Kidney epithelial cell (primary cell): ENCODE data around the gene OR2V2. TPM values are rescaled to one million over a fixed set of nuclear protein-coding genes. Genes with fewer than 3 reads are reported as not detected.
A peak's percentile ranks its signal among the peaks of the same experiment; 100 is the strongest.

ENCODE experiments used
- DNase-seq: peaks from one replicate; pipeline ENCODE4 v3.0.0-alpha.2; 2010; ENCODE audit warnings: low read depth
- H3K27me3 ChIP-seq: 2 replicates; pipeline ENCODE4 v1.6.0; 2011; ENCODE audit warnings: low read length; ENCODE audit not compliant: control insufficient read depth, insufficient read depth
- H3K36me3 ChIP-seq: 2 replicates; pipeline ENCODE4 v1.5.1; 2011; ENCODE audit warnings: low read length; ENCODE audit not compliant: control insufficient read depth, insufficient read depth
- H3K4me3 ChIP-seq: 2 replicates; pipeline ENCODE4 v1.5.1; 2011; ENCODE audit warnings: low read depth, mild to moderate bottlenecking, control low read depth, low read length
- total RNA-seq: library from RNA; depleted of rRNA; stranded (reverse); fragments of >200 nt; gene quantifications from 2 replicates; pipeline ENCODE4 v1.2.3, GENCODE V29; 2015
- TF ChIP-seq, protein P1 (sequence below): IDR thresholded peaks from 2 replicates; pipeline ENCODE4 v1.5.1; 2011; ENCODE audit warnings: mild to moderate bottlenecking, moderate library complexity, low read length, control low read depth, inconsistent platforms; ENCODE audit not compliant: insufficient read depth, poor library complexity, severe bottlenecking

The OR2V2 gene
- total RNA-seq, 1 donor from 2014 or later = not detected

DNA sequence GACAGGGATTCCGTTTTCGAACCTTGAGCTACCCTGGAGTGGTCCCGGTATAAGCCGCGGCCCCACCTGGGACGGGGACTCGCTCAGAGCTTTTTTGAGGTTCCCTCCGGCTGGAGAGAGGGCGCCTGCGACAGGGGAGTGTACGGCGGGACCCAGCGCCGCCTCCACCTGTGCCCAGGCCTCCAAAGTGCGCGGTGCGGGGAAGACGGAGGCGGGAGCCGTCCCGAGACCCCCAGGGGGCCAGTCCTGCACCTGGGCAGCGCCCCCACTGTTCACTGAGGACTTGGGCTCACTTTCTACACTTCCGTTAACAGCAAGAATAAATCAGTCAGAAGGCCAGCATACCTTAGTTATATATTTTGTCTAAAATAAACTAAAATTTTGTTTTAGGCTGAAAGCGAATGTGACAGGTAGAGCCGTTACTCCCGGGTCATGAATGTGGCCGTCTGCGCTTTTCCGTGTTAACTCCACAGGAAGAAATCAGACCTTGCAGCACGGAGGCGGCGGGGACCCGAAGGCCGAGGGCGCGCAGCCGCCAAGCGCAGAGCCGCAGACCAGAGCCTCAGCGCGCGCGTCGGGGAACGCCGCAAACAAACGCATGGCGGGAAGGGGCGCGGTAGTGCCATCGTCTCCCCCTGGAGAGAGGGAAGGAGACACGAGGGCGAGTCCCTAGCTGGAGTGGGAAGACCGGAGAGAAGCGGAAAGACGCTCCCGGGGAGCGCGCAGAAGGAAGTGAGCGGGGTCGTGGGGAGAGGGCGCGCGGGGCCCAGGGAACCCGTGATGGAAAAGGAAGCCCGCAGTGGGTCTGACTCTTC, 43.5 kb downstream of the OR2V2 start:
- Histone ChIP-seq H3K4me3 (peak overlapping the region; percentile 71), H3K27me3 (no peaks in the 10 kb centered on the region), H3K36me3 (no peaks in the 10 kb centered on the region)
- TF ChIP-seq, protein P1, sequence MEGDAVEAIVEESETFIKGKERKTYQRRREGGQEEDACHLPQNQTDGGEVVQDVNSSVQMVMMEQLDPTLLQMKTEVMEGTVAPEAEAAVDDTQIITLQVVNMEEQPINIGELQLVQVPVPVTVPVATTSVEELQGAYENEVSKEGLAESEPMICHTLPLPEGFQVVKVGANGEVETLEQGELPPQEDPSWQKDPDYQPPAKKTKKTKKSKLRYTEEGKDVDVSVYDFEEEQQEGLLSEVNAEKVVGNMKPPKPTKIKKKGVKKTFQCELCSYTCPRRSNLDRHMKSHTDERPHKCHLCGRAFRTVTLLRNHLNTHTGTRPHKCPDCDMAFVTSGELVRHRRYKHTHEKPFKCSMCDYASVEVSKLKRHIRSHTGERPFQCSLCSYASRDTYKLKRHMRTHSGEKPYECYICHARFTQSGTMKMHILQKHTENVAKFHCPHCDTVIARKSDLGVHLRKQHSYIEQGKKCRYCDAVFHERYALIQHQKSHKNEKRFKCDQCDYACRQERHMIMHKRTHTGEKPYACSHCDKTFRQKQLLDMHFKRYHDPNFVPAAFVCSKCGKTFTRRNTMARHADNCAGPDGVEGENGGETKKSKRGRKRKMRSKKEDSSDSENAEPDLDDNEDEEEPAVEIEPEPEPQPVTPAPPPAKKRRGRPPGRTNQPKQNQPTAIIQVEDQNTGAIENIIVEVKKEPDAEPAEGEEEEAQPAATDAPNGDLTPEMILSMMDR = peak; percentile 37
- DNase-seq = no peak

DNA sequence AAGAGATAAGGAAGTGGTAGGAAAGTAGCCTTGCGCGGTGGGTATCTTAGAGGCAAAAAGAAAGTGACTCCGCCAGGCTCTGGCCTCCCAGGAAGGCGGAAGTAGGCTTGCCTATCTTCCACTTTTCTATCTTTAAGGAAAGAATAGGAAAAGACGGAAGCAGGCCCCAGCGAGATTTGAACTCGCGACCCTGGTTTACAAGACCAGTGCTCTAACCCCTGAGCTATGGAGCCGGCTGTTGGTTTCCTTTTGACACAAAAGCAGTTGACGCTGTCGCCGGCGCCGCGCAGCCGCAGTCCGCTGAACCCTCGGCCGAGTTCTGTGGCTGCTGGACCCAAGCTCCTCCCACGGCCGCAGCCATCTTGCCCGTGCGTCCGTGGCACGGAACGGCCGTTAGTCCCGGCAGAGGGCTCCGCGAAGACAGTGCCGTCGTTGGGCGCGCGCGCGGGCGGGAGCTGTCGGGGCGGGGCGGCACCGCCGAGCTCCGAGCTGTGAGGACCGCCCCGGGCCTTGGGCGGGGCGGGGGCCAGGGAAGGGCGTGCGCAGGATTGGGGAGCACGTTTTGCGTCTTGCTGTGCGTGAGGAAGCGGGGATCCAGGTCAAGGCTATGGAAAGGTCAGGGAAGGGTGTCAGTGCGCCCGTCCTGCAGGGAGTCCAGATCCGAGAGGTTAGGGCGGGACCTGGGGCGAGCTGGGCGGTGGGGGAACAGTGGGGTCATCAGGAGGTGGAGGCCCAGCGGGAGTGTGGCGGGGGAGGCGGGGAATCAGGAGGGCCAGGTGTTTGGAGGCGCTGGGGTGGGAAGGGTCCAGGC, 44.3 kb downstream of the OR2V2 start:
- DNase-seq = no peak
- TF ChIP-seq, protein P1 = no peak
- H3K4me3 ChIP-seq = peak overlapping the region; percentile 81
- H3K27me3 ChIP-seq = no peaks in the 10 kb centered on the region
- no peaks in the 10 kb centered on the region for H3K36me3 ChIP-seq

DNA sequence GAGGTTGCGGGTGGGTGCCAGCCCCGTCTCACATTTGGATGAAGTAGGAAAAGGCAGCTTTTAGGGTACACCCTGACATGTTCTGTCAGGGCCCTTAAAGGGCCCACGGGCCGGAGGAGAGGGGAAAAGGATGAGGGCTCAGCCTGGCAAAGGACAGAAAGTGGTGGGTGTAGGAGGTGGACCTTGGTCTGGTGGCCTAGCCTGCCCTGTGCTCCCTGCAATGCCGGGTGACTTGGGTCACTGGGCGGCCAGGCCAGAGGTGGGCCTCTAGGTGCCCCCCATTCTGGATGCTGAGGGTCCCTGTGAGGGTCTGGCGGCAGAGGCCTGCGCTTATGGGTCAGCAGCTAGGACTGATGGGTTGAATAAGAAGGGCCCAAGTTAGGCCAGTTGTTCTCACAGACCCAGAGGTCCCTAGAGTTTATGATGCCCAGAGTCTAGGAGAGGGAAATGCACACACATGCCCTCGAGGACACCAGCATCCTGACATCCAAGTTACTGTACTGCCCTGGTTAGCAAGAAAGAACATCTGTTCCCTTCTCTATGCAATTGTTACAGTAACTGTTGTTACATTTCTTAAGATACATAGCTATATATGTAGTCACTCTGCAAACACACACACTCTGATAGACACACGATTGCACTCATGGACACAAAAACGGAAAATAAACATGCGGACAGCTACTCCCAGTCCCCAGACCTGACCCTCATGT, 45.1 kb downstream of the OR2V2 start:
- no peak for DNase-seq
- no peaks in the 10 kb centered on the region for H3K27me3 ChIP-seq
- H3K36me3 ChIP-seq = no peaks in the 10 kb centered on the region
- H3K4me3 ChIP-seq = peak overlapping the region; percentile 81
- TF ChIP-seq, protein P1 = no peak

DNA sequence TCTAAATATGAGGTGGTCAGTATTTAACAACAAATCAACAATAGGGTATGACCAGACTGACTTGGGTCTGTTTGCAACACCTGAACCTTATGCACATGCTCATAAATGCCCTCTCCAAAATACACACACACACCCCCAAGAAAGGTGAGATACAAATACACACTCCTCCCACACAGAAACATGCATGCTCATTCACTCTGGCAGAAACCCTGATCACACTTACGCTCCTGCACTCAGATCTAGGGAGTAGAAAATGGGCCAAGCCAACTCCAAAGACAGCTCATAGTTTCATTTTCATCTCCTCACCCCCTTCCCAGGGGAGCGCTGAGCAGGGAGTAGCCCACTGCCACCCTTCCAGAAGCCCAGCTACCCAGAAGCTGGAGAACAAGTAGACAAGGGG, 46.3 kb downstream of the OR2V2 start:
- H3K36me3 ChIP-seq = no peaks in the 10 kb centered on the region
- DNase-seq = no peak
- TF ChIP-seq, protein P1 = no peak
- no peak overlapping the region for H3K4me3 ChIP-seq
- H3K27me3 ChIP-seq = no peaks in the 10 kb centered on the region

DNA sequence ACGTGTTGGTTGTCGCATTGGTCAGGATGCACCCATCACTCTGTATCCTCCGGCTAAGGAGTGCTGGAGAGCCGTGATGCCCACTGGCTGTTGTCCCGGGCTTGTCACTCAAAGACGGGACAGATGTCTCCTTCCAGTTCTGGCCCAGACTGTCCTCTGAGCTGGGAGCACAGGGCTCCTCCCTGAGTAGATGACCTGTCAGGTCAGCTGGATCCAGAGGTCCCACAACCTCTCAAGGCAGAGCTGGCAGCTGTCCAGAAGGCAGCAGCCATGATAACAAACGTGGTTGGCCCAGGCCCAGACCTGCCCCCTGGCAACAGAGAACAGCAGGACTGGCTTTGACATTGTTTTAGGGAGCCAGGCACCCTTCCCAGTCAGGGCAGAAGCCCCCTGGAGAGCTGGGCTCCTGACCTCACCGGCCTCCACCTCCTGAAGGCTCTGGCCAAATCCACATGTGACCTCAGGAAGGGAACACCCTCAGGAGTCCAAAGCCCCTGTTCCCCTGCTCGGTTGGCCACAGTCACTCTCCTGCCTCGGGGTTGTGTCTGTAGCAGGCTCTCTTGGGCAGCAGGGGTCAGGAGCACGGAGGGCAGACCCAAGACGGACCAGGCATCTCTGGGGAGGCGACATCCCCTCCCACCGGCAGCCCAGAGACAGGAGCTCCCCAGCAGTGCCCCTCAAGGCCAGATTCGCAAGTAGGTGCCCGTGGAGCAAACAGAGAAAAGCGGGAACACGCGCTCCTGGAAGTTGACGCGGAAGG, 47.3 kb downstream of the OR2V2 start:
- no peak for DNase-seq
- Histone ChIP-seq H3K4me3 (no peak overlapping the region), H3K27me3 (no peaks in the 10 kb centered on the region), H3K36me3 (no peaks in the 10 kb centered on the region)
- TF ChIP-seq, protein P1 = no peak
